Neural cell (in vitro differentiated cells): ENCODE results near the gene ESYT2. TPM values are rescaled to one million over a fixed set of nuclear protein-coding genes. Genes with fewer than 3 reads are reported as not detected.

Source experiments
- H2AFZ ChIP-seq: fragments of 200-600, 300-800 bp; sonication (generic), shearing (Covaris generic); 2 replicates; pipeline ENCODE4 v1.6.0; 2014; ENCODE audit warnings: low read depth, mild to moderate bottlenecking, antibody characterized with exemption, low read length, moderate library complexity
- H3F3A ChIP-seq: fragments of 200-600 bp; shearing (Covaris generic); 2 replicates; pipeline ENCODE4 v1.6.1; 2016; ENCODE audit warnings: mild to moderate bottlenecking, moderate library complexity, mixed read lengths, antibody characterized with exemption, low read length; ENCODE audit not compliant: insufficient read depth, poor library complexity, severe bottlenecking
- H3K27ac ChIP-seq: fragments of 200-600, 300-800 bp; sonication (generic), shearing (Covaris generic); 2 replicates; pipeline ENCODE4 v1.5.1; 2014; ENCODE audit warnings: mild to moderate bottlenecking, low read length, moderate library complexity
- H3K27me3 ChIP-seq: fragments of 300-800, 200-600 bp; sonication (generic), shearing (Covaris generic); 2 replicates; pipeline ENCODE4 v1.6.0; 2014; ENCODE audit warnings: mild to moderate bottlenecking, low read depth, low read length, moderate library complexity; ENCODE audit not compliant: insufficient read depth
- H3K36me3 ChIP-seq: fragments of 300-800, 200-600 bp; sonication (generic), shearing (Covaris generic); 2 replicates; pipeline ENCODE4 v1.5.1; 2014; ENCODE audit warnings: mild to moderate bottlenecking, antibody characterized with exemption, low read length, moderate library complexity; ENCODE audit not compliant: insufficient read depth
- H3K4me2 ChIP-seq: fragments of 300-800, 200-600 bp; sonication (generic), shearing (Covaris generic); 2 replicates; pipeline ENCODE4 v1.6.0; 2014; ENCODE audit warnings: mild to moderate bottlenecking, low read length
- H3K4me3 ChIP-seq: fragments of 300-800, 200-600 bp; sonication (generic), shearing (Covaris generic); 2 replicates; pipeline ENCODE4 v1.5.1; 2014; ENCODE audit warnings: mild to moderate bottlenecking, low read length, moderate library complexity
- H3K79me2 ChIP-seq: fragments of 200-600 bp; shearing (Covaris generic); replicated peaks from 2 replicates; pipeline ENCODE4 v1.6.0; 2014; ENCODE audit warnings: mild to moderate bottlenecking, low read length, moderate library complexity; ENCODE audit not compliant: insufficient read depth
- H3K9ac ChIP-seq: fragments of 300-800, 200-600 bp; sonication (generic), shearing (Covaris generic); 2 replicates; pipeline ENCODE4 v1.6.1; 2016; ENCODE audit warnings: mild to moderate bottlenecking, low read length, mixed read lengths
- H3K9me2 ChIP-seq: fragments of 200-600 bp; shearing (Covaris generic); 2 replicates; pipeline ENCODE4 v1.6.1; 2016; ENCODE audit warnings: mild to moderate bottlenecking, low read length, mixed read lengths; ENCODE audit not compliant: insufficient read depth
- H3K9me3 ChIP-seq: fragments of 200-600, 300-800 bp; sonication (generic), shearing (Covaris generic); 2 replicates; pipeline ENCODE4 v1.6.1; 2016; ENCODE audit warnings: mild to moderate bottlenecking, mixed run types, low read length, moderate library complexity, mixed read lengths
- H4K20me1 ChIP-seq: fragments of 200-600 bp; shearing (Covaris generic); 2 replicates; pipeline ENCODE4 v1.6.1; 2016; ENCODE audit warnings: mild to moderate bottlenecking, mixed run types; ENCODE audit not compliant: insufficient read depth
- EP300 ChIP-seq: fragments of 450-650 bp; conservative IDR thresholded peaks from 2 replicates; pipeline ENCODE4 v1.6.1; 2014; ENCODE audit warnings: antibody characterized with exemption, mild to moderate bottlenecking, moderate library complexity; ENCODE audit not compliant: poor library complexity, severe bottlenecking
- EZH2 ChIP-seq: fragments of 200-600, 300-800 bp; shearing (Covaris generic), sonication (generic); IDR thresholded peaks from 2 replicates; pipeline ENCODE4 v1.6.1; 2014; ENCODE audit warnings: antibody characterized with exemption, low read length, borderline replicate concordance, mild to moderate bottlenecking; ENCODE audit not compliant: insufficient read depth, poor library complexity, severe bottlenecking
- MXI1 ChIP-seq: fragments of 450-650 bp; conservative IDR thresholded peaks from 2 replicates; pipeline ENCODE4 v1.6.1; 2014; ENCODE audit warnings: antibody characterized with exemption, mild to moderate bottlenecking; ENCODE audit not compliant: poor library complexity, severe bottlenecking
- POLR2AphosphoS5 ChIP-seq: IDR thresholded peaks from 2 replicates; pipeline ENCODE4 v1.6.1; 2012
- RAD21 ChIP-seq: fragments of 450-650 bp; conservative IDR thresholded peaks from 2 replicates; pipeline ENCODE4 v1.6.1; 2014; ENCODE audit warnings: antibody characterized with exemption, mild to moderate bottlenecking, moderate library complexity
- SMC3 ChIP-seq: fragments of 450-650 bp; conservative IDR thresholded peaks from 2 replicates; pipeline ENCODE4 v1.6.1; 2014; ENCODE audit warnings: antibody characterized with exemption, mild to moderate bottlenecking, moderate library complexity; ENCODE audit not compliant: poor library complexity
- TAF1 ChIP-seq: IDR thresholded peaks from 2 replicates; pipeline ENCODE4 v1.6.1; 2012; ENCODE audit warnings: low read depth
- polyA plus RNA-seq: library from polyadenylated mRNA; depleted of rRNA; stranded (reverse); fragments of >200 nt; gene quantifications from 2 replicates; pipeline ENCODE4 v1.2.3, GENCODE V29; 2014
- TF ChIP-seq, protein P1 (sequence below): fragments of 450-650 bp; IDR thresholded peaks from 2 replicates; pipeline ENCODE4 v1.5.1; 2014; ENCODE audit warnings: antibody characterized with exemption, mild to moderate bottlenecking, moderate library complexity; ENCODE audit not compliant: poor library complexity, severe bottlenecking
- TF ChIP-seq, protein P2 (sequence below): IDR thresholded peaks from 2 replicates; pipeline ENCODE4 v1.6.1; 2012; ENCODE audit warnings: borderline replicate concordance

Gene ESYT2
- polyA plus RNA-seq, 1 donor from 2014 or later: 23.8 TPM

DNA sequence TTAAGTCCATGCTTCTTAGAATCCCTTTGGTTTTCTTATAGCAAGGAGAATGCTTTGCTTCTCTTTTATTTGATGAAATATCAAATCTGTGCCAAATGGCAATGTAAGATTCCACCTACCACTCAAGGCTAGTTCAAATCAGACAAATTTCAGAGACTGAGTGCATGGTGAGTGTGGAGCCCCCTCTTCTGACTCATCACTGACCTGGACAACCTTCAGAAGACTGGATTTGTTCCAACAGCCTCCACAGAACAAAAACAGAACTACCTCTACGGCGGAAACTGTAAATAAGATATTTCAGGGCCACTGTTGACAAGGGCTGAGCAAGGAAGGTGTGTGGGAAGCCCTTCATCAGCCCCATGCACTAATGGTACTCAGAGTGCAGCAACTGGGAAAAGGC lies 145.8 kb downstream of the ESYT2 start:
- Histone ChIP-seq H2AFZ (no peak overlapping the region), H3K79me2 (no peaks in the 10 kb centered on the region), H3K36me3 (no peaks in the 10 kb centered on the region), H3K9ac (no peak overlapping the region), H3K9me2 (no peaks in the 10 kb centered on the region), H3K27me3 (no peaks in the 10 kb centered on the region), H3F3A (no peaks in the 10 kb centered on the region), H3K4me3 (no peak overlapping the region), H3K9me3 (no peaks in the 10 kb centered on the region), H4K20me1 (no peaks in the 10 kb centered on the region), H3K4me2 (no peak overlapping the region), H3K27ac (no peak overlapping the region)
- TF ChIP-seq EP300 (no peak), EZH2 (no peak), MXI1 (no peak), RAD21 (no peak), TAF1 (no peak), POLR2AphosphoS5 (no peak), SMC3 (no peak)
- TF ChIP-seq, protein P1, sequence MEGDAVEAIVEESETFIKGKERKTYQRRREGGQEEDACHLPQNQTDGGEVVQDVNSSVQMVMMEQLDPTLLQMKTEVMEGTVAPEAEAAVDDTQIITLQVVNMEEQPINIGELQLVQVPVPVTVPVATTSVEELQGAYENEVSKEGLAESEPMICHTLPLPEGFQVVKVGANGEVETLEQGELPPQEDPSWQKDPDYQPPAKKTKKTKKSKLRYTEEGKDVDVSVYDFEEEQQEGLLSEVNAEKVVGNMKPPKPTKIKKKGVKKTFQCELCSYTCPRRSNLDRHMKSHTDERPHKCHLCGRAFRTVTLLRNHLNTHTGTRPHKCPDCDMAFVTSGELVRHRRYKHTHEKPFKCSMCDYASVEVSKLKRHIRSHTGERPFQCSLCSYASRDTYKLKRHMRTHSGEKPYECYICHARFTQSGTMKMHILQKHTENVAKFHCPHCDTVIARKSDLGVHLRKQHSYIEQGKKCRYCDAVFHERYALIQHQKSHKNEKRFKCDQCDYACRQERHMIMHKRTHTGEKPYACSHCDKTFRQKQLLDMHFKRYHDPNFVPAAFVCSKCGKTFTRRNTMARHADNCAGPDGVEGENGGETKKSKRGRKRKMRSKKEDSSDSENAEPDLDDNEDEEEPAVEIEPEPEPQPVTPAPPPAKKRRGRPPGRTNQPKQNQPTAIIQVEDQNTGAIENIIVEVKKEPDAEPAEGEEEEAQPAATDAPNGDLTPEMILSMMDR: no peak
- TF ChIP-seq, protein P2, sequence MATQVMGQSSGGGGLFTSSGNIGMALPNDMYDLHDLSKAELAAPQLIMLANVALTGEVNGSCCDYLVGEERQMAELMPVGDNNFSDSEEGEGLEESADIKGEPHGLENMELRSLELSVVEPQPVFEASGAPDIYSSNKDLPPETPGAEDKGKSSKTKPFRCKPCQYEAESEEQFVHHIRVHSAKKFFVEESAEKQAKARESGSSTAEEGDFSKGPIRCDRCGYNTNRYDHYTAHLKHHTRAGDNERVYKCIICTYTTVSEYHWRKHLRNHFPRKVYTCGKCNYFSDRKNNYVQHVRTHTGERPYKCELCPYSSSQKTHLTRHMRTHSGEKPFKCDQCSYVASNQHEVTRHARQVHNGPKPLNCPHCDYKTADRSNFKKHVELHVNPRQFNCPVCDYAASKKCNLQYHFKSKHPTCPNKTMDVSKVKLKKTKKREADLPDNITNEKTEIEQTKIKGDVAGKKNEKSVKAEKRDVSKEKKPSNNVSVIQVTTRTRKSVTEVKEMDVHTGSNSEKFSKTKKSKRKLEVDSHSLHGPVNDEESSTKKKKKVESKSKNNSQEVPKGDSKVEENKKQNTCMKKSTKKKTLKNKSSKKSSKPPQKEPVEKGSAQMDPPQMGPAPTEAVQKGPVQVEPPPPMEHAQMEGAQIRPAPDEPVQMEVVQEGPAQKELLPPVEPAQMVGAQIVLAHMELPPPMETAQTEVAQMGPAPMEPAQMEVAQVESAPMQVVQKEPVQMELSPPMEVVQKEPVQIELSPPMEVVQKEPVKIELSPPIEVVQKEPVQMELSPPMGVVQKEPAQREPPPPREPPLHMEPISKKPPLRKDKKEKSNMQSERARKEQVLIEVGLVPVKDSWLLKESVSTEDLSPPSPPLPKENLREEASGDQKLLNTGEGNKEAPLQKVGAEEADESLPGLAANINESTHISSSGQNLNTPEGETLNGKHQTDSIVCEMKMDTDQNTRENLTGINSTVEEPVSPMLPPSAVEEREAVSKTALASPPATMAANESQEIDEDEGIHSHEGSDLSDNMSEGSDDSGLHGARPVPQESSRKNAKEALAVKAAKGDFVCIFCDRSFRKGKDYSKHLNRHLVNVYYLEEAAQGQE: no peak

DNA sequence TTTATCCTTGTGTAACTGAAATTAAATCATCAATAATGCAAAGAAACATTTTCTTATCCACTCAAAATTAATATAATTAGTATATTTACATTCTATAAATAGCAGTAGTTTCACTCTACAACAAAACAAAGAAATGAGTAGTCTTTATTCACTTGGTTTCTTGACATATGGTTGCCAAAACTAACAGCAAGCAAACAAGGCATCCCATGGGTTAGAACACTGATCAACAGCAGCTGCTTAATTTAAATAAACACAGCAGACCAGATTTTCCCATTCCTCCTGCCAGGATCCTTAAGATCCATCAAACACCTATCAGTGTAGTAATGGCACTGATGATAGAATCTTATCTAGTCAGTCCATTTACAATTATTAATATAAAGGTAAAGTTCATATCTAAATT lies 146.9 kb downstream of the ESYT2 start:
- Histone ChIP-seq H3K4me3 (no peak overlapping the region), H3K9ac (no peak overlapping the region)
- TF ChIP-seq, protein P1: no peak
- TF ChIP-seq EP300: no peak
- TF ChIP-seq, protein P2: no peak
- TF ChIP-seq MXI1: no peak
- no peak for TF ChIP-seq POLR2AphosphoS5
- TF ChIP-seq TAF1: no peak
- TF ChIP-seq SMC3: no peak
- TF ChIP-seq EZH2: no peak
- no peak for TF ChIP-seq RAD21

More for the DNA sequence above, 146.9 kb downstream of the ESYT2 start:
- Histone ChIP-seq H4K20me1 (no peaks in the 10 kb centered on the region), H3K27me3 (no peaks in the 10 kb centered on the region), H3K36me3 (no peaks in the 10 kb centered on the region), H2AFZ (no peak overlapping the region), H3F3A (no peaks in the 10 kb centered on the region), H3K9me3 (no peaks in the 10 kb centered on the region), H3K79me2 (no peaks in the 10 kb centered on the region), H3K27ac (no peak overlapping the region), H3K4me2 (no peak overlapping the region), H3K9me2 (no peaks in the 10 kb centered on the region)
